ENCODE data around the gene MCF2L. TPM values are rescaled to one million over a fixed set of nuclear protein-coding genes. Genes with fewer than 3 reads are reported as not detected.

MCF2L gene
- total and polyA plus RNA-seq, 2 experiments from 2014 or later = 4.8 to 25.6 TPM

DNA sequence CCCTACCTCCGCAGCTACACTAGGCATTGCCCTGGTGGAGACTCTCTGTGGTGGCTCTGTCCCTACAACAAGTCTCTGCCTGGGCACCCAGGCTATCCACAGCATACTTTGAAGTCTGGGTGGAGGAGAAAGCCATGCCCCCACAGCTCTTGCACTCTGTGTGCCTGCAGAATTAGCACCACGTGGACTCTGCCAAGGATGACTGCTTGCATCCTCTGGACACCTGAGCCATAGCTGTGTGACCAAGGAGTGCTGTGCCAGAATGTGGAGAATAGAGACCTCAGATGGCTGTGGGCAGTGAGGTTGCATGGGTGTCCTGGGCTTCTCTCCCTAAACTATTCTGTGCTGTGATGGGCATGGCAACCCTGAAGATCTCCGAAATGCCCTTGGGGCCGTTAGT, 21.2 kb upstream of the MCF2L start:
- no peak overlapping the region for H3K27ac Mint-ChIP-seq

More for the DNA sequence above, 21.2 kb upstream of the MCF2L start:
- no peaks in the 10 kb centered on the region; the same call in 2 of the 3 replicates for H3K9me3 Mint-ChIP-seq
- DNase-seq (ENCODE audit: low spot score) = no peak
- Histone ChIP-seq H2AFZ (no peak overlapping the region), H3K9me2 (ENCODE audit: insufficient read depth) (0 out of 2 replicates have a peak, but pooled peaks cover 4% of the 10 kb centered on the region), H3K4me1 (ENCODE audit: insufficient read depth) (0 out of 2 replicates have a peak, but pooled peaks cover 10% of the 10 kb centered on the region), H3K4me2 (no peak overlapping the region), H3K36me3 (ENCODE audit: insufficient read depth) (no peaks in the 10 kb centered on the region), H3K27ac (ENCODE audit: low read depth) (no peak overlapping the region), H4K20me1 (replicated peaks; ENCODE audit: insufficient read depth) (no peaks in the 10 kb centered on the region), H3K4me3 (no peak overlapping the region), H3K27me3 (ENCODE audit: insufficient read depth) (no peaks in the 10 kb centered on the region), H3F3A (replicated peaks; ENCODE audit: low read depth) (no peaks in the 10 kb centered on the region), H3K79me2 (replicated peaks; ENCODE audit: insufficient read depth) (no peaks in the 10 kb centered on the region)
- no peak for ATAC-seq
- H3K4me1 Mint-ChIP-seq = peaks cover 21% of the 10 kb centered on the region
- no peak overlapping the region for H3K4me3 Mint-ChIP-seq
- TF ChIP-seq ETS1 (IDR thresholded peaks at IDR 0.05) = no peak
- TF ChIP-seq ZNF462 (CRISPR knock-in tag; IDR thresholded peaks at IDR 0.05) = no peak
- no peak for TF ChIP-seq POLR2AphosphoS5 (IDR thresholded peaks at IDR 0.05; ENCODE audit: low read depth)
- no peak for TF ChIP-seq ZNF114 (CRISPR knock-in tag; IDR thresholded peaks at IDR 0.05)
- TF ChIP-seq EZH2 (IDR thresholded peaks at IDR 0.05; ENCODE audit: low read depth, unreplicated experiment) = no peak
- no peak for TF ChIP-seq CREB1 (CRISPR knock-in tag; IDR thresholded peaks at IDR 0.05; ENCODE audit: low read depth)
- TF ChIP-seq ZNF331 (CRISPR knock-in tag; IDR thresholded peaks at IDR 0.05; ENCODE audit: low read depth) = no peak
- TF ChIP-seq CTCF (conservative IDR thresholded peaks at IDR 0.05; ENCODE audit: low read depth in 2 of 2) = no peak
- TF ChIP-seq NANOG (IDR thresholded peaks at IDR 0.05; ENCODE audit: borderline replicate concordance) = no peak
- no peak for TF ChIP-seq STAT1 (IDR thresholded peaks at IDR 0.05; ENCODE audit: unreplicated experiment)
- no peak for TF ChIP-seq JUNB (IDR thresholded peaks at IDR 0.05; ENCODE audit: unreplicated experiment)
- TF ChIP-seq, protein P1, sequence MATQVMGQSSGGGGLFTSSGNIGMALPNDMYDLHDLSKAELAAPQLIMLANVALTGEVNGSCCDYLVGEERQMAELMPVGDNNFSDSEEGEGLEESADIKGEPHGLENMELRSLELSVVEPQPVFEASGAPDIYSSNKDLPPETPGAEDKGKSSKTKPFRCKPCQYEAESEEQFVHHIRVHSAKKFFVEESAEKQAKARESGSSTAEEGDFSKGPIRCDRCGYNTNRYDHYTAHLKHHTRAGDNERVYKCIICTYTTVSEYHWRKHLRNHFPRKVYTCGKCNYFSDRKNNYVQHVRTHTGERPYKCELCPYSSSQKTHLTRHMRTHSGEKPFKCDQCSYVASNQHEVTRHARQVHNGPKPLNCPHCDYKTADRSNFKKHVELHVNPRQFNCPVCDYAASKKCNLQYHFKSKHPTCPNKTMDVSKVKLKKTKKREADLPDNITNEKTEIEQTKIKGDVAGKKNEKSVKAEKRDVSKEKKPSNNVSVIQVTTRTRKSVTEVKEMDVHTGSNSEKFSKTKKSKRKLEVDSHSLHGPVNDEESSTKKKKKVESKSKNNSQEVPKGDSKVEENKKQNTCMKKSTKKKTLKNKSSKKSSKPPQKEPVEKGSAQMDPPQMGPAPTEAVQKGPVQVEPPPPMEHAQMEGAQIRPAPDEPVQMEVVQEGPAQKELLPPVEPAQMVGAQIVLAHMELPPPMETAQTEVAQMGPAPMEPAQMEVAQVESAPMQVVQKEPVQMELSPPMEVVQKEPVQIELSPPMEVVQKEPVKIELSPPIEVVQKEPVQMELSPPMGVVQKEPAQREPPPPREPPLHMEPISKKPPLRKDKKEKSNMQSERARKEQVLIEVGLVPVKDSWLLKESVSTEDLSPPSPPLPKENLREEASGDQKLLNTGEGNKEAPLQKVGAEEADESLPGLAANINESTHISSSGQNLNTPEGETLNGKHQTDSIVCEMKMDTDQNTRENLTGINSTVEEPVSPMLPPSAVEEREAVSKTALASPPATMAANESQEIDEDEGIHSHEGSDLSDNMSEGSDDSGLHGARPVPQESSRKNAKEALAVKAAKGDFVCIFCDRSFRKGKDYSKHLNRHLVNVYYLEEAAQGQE (IDR thresholded peaks at IDR 0.05; ENCODE audit: unreplicated experiment) = no peak
- TF ChIP-seq EZH2phosphoT487 (IDR thresholded peaks at IDR 0.05; ENCODE audit: unreplicated experiment) = no peak
- peaks cover 4% of the 10 kb centered on the region for H3K27me3 Mint-ChIP-seq (ENCODE audit: insufficient read depth, low read depth, poor library complexity)
- no peaks in the 10 kb centered on the region for H3K36me3 Mint-ChIP-seq (ENCODE audit: low read depth)
